ENCODE measurements around the gene PLRG1.

The PLRG1 gene

DNA sequence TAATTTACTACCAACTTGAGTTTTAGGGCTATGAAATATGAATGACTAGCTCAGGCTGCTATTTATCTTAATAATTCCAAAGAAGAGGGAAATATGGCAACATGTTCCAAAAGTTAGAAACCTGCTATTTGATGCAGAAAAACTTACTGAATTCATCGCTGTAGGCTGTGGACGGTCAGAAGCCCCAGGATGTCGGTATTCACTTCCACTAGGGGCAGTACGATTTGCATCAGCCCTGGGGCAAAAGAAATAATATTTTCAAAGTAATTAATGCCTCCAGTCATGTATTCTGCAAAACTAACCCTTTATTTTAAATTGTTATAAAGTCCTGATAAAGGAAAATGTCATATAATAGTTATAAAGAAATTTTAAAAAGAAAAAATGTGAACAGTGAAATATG, 4.5 kb downstream of the PLRG1 start:
- TF ChIP-seq, protein P1, sequence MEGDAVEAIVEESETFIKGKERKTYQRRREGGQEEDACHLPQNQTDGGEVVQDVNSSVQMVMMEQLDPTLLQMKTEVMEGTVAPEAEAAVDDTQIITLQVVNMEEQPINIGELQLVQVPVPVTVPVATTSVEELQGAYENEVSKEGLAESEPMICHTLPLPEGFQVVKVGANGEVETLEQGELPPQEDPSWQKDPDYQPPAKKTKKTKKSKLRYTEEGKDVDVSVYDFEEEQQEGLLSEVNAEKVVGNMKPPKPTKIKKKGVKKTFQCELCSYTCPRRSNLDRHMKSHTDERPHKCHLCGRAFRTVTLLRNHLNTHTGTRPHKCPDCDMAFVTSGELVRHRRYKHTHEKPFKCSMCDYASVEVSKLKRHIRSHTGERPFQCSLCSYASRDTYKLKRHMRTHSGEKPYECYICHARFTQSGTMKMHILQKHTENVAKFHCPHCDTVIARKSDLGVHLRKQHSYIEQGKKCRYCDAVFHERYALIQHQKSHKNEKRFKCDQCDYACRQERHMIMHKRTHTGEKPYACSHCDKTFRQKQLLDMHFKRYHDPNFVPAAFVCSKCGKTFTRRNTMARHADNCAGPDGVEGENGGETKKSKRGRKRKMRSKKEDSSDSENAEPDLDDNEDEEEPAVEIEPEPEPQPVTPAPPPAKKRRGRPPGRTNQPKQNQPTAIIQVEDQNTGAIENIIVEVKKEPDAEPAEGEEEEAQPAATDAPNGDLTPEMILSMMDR (IDR thresholded peaks at IDR 0.05; ENCODE audit: low read depth, low read length, poor library complexity, severe bottlenecking): peak; percentile 17
- no peak for TF ChIP-seq EZH2phosphoT487 (IDR thresholded peaks at IDR 0.05; ENCODE audit: borderline replicate concordance, low read length)
- Histone ChIP-seq H4K20me1 (ENCODE audit: control insufficient read depth, insufficient read depth, low read depth, low read length) (no peaks in the 10 kb centered on the region), H3K4me1 (ENCODE audit: control insufficient read depth, low read length) (peaks cover 14% of the 10 kb centered on the region), H3K4me3 (ENCODE audit: low read length) (no peak overlapping the region), H3K27me3 (ENCODE audit: control insufficient read depth, low read length) (no peaks in the 10 kb centered on the region), H3K4me2 (ENCODE audit: low read length) (no peak overlapping the region), H3K36me3 (ENCODE audit: control insufficient read depth, low read length) (peaks cover 82% of the 10 kb centered on the region), H3K27ac (ENCODE audit: low read depth, low read length) (no peak overlapping the region), H3F3A (ENCODE audit: control insufficient read depth, insufficient read depth) (no peaks in the 10 kb centered on the region), H3K79me2 (ENCODE audit: control insufficient read depth, low read length) (peaks cover 25% of the 10 kb centered on the region), H3K9me2 (replicated peaks; ENCODE audit: control insufficient read depth, low read length) (no peaks in the 10 kb centered on the region), H3K9me3 (ENCODE audit: control insufficient read depth, insufficient read depth, low read length) (no peaks in the 10 kb centered on the region)

- Histone ChIP-seq H3K79me2 (ENCODE audit: control insufficient read depth, low read length) (no peaks in the 10 kb centered on the region), H3K4me1 (ENCODE audit: control insufficient read depth, low read length) (no peaks in the 10 kb centered on the region), H3F3A (ENCODE audit: control insufficient read depth, insufficient read depth) (no peaks in the 10 kb centered on the region), H3K4me3 (ENCODE audit: low read length) (no peak overlapping the region), H3K9me2 (replicated peaks; ENCODE audit: control insufficient read depth, low read length) (no peaks in the 10 kb centered on the region), H4K20me1 (ENCODE audit: control insufficient read depth, insufficient read depth, low read depth, low read length) (no peaks in the 10 kb centered on the region), H3K4me2 (ENCODE audit: low read length) (no peak overlapping the region), H3K9me3 (ENCODE audit: control insufficient read depth, insufficient read depth, low read length) (no peaks in the 10 kb centered on the region), H3K27me3 (ENCODE audit: control insufficient read depth, low read length) (no peaks in the 10 kb centered on the region), H3K27ac (ENCODE audit: low read depth, low read length) (no peak overlapping the region), H3K36me3 (ENCODE audit: control insufficient read depth, low read length) (peaks cover 99% of the 10 kb centered on the region)
- no peak for TF ChIP-seq EZH2phosphoT487 (IDR thresholded peaks at IDR 0.05; ENCODE audit: borderline replicate concordance, low read length)
- TF ChIP-seq, protein P1 (IDR thresholded peaks at IDR 0.05; ENCODE audit: low read depth, low read length, poor library complexity, severe bottlenecking): no peak
These were observed 7.8 kb downstream of the PLRG1 start for GRCh38 chr4:154542271-154542879.

DNA sequence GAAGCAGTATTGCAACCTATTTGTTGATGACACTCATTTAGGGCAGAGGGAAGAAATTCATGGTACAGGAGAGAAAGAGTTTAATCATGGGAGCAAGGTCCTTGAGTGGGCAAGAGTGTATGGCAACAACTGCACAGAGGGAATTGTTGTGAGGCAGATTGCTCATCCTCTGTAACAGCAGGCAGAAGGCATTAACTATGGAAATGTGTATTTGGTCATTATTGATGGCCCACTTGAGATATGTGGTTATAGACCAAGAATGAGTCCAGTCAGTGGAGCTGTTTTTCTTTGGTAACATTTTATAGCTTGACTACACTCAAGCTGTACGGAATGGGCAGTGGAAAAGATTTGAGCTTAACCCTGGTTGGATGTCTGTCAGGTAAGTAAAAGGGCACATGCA, 15.9 kb downstream of the PLRG1 start:
- Histone ChIP-seq H4K20me1 (ENCODE audit: control insufficient read depth, insufficient read depth, low read depth, low read length) (no peaks in the 10 kb centered on the region), H3F3A (ENCODE audit: control insufficient read depth, insufficient read depth) (peaks cover 5% of the 10 kb centered on the region; the same call in 1 of the 2 replicates), H3K27ac (ENCODE audit: low read depth, low read length) (no peak overlapping the region), H3K4me3 (ENCODE audit: low read length) (no peak overlapping the region), H3K4me2 (ENCODE audit: low read length) (no peak overlapping the region), H3K27me3 (ENCODE audit: control insufficient read depth, low read length) (no peaks in the 10 kb centered on the region), H3K36me3 (ENCODE audit: control insufficient read depth, low read length) (peaks cover 37% of the 10 kb centered on the region), H3K4me1 (ENCODE audit: control insufficient read depth, low read length) (no peaks in the 10 kb centered on the region), H3K9me2 (replicated peaks; ENCODE audit: control insufficient read depth, low read length) (no peaks in the 10 kb centered on the region), H3K9me3 (ENCODE audit: control insufficient read depth, insufficient read depth, low read length) (no peaks in the 10 kb centered on the region), H3K79me2 (ENCODE audit: control insufficient read depth, low read length) (no peaks in the 10 kb centered on the region)
- no peak for TF ChIP-seq EZH2phosphoT487 (IDR thresholded peaks at IDR 0.05; ENCODE audit: borderline replicate concordance, low read length)
- TF ChIP-seq, protein P1 (IDR thresholded peaks at IDR 0.05; ENCODE audit: low read depth, low read length, poor library complexity, severe bottlenecking): no peak
